OCI-LY1 (cell line): ENCODE results near the gene RPP40.

Source experiments
- EZH2 ChIP-seq: fragments of 200-600 bp; sonication (generic), shearing (Covaris generic); IDR thresholded peaks from 2 replicates; pipeline ENCODE4 v1.8.0; 2017; ENCODE audit warnings: borderline replicate concordance, mixed run types, mild to moderate bottlenecking, antibody characterized with exemption, low read length, moderate library complexity, mixed read lengths
- TF ChIP-seq, protein P1 (sequence below): fragments of 200-600 bp; sonication (generic), shearing (Covaris generic); IDR thresholded peaks from 2 replicates; pipeline ENCODE4 v1.5.1; 2017; ENCODE audit warnings: mild to moderate bottlenecking, antibody characterized with exemption, low read length, moderate library complexity, mixed read lengths

GRCh38 chr6:4987432-4987831 lies 16.4 kb downstream of the RPP40 start:
- TF ChIP-seq, protein P1, sequence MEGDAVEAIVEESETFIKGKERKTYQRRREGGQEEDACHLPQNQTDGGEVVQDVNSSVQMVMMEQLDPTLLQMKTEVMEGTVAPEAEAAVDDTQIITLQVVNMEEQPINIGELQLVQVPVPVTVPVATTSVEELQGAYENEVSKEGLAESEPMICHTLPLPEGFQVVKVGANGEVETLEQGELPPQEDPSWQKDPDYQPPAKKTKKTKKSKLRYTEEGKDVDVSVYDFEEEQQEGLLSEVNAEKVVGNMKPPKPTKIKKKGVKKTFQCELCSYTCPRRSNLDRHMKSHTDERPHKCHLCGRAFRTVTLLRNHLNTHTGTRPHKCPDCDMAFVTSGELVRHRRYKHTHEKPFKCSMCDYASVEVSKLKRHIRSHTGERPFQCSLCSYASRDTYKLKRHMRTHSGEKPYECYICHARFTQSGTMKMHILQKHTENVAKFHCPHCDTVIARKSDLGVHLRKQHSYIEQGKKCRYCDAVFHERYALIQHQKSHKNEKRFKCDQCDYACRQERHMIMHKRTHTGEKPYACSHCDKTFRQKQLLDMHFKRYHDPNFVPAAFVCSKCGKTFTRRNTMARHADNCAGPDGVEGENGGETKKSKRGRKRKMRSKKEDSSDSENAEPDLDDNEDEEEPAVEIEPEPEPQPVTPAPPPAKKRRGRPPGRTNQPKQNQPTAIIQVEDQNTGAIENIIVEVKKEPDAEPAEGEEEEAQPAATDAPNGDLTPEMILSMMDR: no peak
- TF ChIP-seq EZH2: no peak
